ENCODE data around the gene KLHL1. TPM values are rescaled to one million over a fixed set of nuclear protein-coding genes. Genes with fewer than 3 reads are reported as not detected.

The KLHL1 gene
- total RNA-seq, 1 experiment from 2014 or later, result not detected

- peak; percentile 10 for DNase-seq (ENCODE audit: low read depth, low spot score)
Measured at GRCh38 chr13:69857183-69857821, 250.9 kb downstream of the KLHL1 start.

GRCh38 chr13:69856331-69856730 lies 251.9 kb downstream of the KLHL1 start:
- intact Hi-C loops (cut with micrococcal nuclease; ENCODE audit: unreplicated experiment) (loop anchor here (2.0 kb wide), 1 partner anchor 712 kb away; no protein-coding TSS in a partner anchor), in situ Hi-C loops (cut with HindIII; ENCODE audit: low pct_unique_long_range_greater_than_20kb, low sequenced_read_pairs) (no loop called here)
- Histone ChIP-seq H3K4me3 (ENCODE audit: low read depth in 2 of 2, low read length in 2 of 2) (no peak overlapping the region), H3K27me3 (ENCODE audit: control insufficient read depth, insufficient read depth, low read length) (no peaks in the 10 kb centered on the region), H3K36me3 (ENCODE audit: control insufficient read depth, insufficient read depth, low read length) (no peaks in the 10 kb centered on the region), H3K9me3 (ENCODE audit: control insufficient read depth, insufficient read depth, low read depth, low read length) (no peaks in the 10 kb centered on the region), H3K4me1 (ENCODE audit: control insufficient read depth, insufficient read depth, low read length) (no peaks in the 10 kb centered on the region), H3K27ac (ENCODE audit: low read length) (no peak overlapping the region)
- TF ChIP-seq, protein P1, sequence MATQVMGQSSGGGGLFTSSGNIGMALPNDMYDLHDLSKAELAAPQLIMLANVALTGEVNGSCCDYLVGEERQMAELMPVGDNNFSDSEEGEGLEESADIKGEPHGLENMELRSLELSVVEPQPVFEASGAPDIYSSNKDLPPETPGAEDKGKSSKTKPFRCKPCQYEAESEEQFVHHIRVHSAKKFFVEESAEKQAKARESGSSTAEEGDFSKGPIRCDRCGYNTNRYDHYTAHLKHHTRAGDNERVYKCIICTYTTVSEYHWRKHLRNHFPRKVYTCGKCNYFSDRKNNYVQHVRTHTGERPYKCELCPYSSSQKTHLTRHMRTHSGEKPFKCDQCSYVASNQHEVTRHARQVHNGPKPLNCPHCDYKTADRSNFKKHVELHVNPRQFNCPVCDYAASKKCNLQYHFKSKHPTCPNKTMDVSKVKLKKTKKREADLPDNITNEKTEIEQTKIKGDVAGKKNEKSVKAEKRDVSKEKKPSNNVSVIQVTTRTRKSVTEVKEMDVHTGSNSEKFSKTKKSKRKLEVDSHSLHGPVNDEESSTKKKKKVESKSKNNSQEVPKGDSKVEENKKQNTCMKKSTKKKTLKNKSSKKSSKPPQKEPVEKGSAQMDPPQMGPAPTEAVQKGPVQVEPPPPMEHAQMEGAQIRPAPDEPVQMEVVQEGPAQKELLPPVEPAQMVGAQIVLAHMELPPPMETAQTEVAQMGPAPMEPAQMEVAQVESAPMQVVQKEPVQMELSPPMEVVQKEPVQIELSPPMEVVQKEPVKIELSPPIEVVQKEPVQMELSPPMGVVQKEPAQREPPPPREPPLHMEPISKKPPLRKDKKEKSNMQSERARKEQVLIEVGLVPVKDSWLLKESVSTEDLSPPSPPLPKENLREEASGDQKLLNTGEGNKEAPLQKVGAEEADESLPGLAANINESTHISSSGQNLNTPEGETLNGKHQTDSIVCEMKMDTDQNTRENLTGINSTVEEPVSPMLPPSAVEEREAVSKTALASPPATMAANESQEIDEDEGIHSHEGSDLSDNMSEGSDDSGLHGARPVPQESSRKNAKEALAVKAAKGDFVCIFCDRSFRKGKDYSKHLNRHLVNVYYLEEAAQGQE (IDR thresholded peaks at IDR 0.05; ENCODE audit: insufficient read depth in 1 of 2, low read depth in 2 of 2, low read length in 1 of 2), result no peak
- no peak for TF ChIP-seq SIN3A (IDR thresholded peaks at IDR 0.05; ENCODE audit: borderline replicate concordance, insufficient read depth, low read depth, low read length)
- TF ChIP-seq CTCF (IDR thresholded peaks at IDR 0.05), result no peak
- TF ChIP-seq TCF7L2 (IDR thresholded peaks at IDR 0.05; ENCODE audit: low read depth, low read length), result no peak
- TF ChIP-seq POLR2AphosphoS5 (IDR thresholded peaks at IDR 0.05; ENCODE audit: low read depth, low read length), result no peak
- POLR2A ChIA-PET, result no interaction called here
- BruUV-seq (replicated peaks), result no TSS peak
- CTCF ChIA-PET, result no interaction called here
- DNase-seq (ENCODE audit: low read depth, low spot score) (no peak), ATAC-seq (no peak)

More at GRCh38 chr13:69857183-69857821, 250.9 kb downstream of the KLHL1 start:
- no peaks in the 10 kb centered on the region for H3K4me1 ChIP-seq (ENCODE audit: control insufficient read depth, insufficient read depth, low read length)
- no TSS peak for BruUV-seq (replicated peaks)
- H3K9me3 ChIP-seq (ENCODE audit: control insufficient read depth, insufficient read depth, low read depth, low read length), result no peaks in the 10 kb centered on the region
- ChIA-PET CTCF (no interaction called here), POLR2A (no interaction called here)
- peak; percentile 58; the same call in 1 of the 2 replicates for ATAC-seq
- intact Hi-C loops (cut with micrococcal nuclease; ENCODE audit: unreplicated experiment) (loop anchor here (1.0 to 2.0 kb wide), 2 partner anchors 320 to 711 kb away; no protein-coding TSS in a partner anchor), in situ Hi-C loops (cut with HindIII; ENCODE audit: low pct_unique_long_range_greater_than_20kb, low sequenced_read_pairs) (no loop called here)
- no peak overlapping the region for H3K27ac ChIP-seq (ENCODE audit: low read length)
- TF ChIP-seq CTCF (IDR thresholded peaks at IDR 0.05) (peak; percentile 49; the same call in 1 of the 2 replicates), TCF7L2 (IDR thresholded peaks at IDR 0.05; ENCODE audit: low read depth, low read length) (no peak), POLR2AphosphoS5 (IDR thresholded peaks at IDR 0.05; ENCODE audit: low read depth, low read length) (no peak)
- no peaks in the 10 kb centered on the region for H3K36me3 ChIP-seq (ENCODE audit: control insufficient read depth, insufficient read depth, low read length)
- H3K27me3 ChIP-seq (ENCODE audit: control insufficient read depth, insufficient read depth, low read length), result no peaks in the 10 kb centered on the region
- H3K4me3 ChIP-seq (ENCODE audit: low read depth in 2 of 2, low read length in 2 of 2), result no peak overlapping the region

Data from Panc1 (cell line).